DND-41 (cell line): Measurements from ENCODE around the gene GDF11.

Experiments used
- CTCF ChIP-seq: IDR thresholded peaks from 2 replicates; pipeline ENCODE4 v1.5.1; 2012; ENCODE audit warnings: borderline replicate concordance, low read length, moderate library complexity, mild to moderate bottlenecking; ENCODE audit not compliant: poor library complexity, severe bottlenecking; ENCODE audit errors: extremely low read depth
- EZH2 ChIP-seq: IDR thresholded peaks from 3 replicates; pipeline ENCODE4 v1.6.1; 2012; ENCODE audit warnings: borderline replicate concordance, low read depth, mild to moderate bottlenecking, moderate library complexity, low read length, inconsistent platforms; ENCODE audit not compliant: severe bottlenecking

- no peak for TF ChIP-seq EZH2
- no peak for TF ChIP-seq CTCF
Measured at GRCh38 chr12:55700255-55701018, 42.5 kb upstream of the GDF11 start.
